Duodenal mucosa (tissue), 2 donors: ENCODE data around the gene KAT2A.
"Not testable (repeated sequence)": the region's sequence is repeated elsewhere in the genome, so short reads cannot be mapped to it uniquely, and the experiment has no call there.

Experiments
- H3K27ac ChIP-seq: one replicate; pipeline ENCODE4 v1.7.0; 2013; ENCODE audit warnings: low read depth, low read length
- H3K27me3 ChIP-seq, 2 donors: one replicate each; pipeline ENCODE4 v1.7.0; 2013; ENCODE audit warnings: low read length in 2 of 2, control low read depth in 1 of 2; ENCODE audit not compliant: insufficient read depth in 2 of 2, control insufficient read depth in 1 of 2
- H3K36me3 ChIP-seq, 2 donors: one replicate each; pipeline ENCODE4 v1.7.0; 2013; ENCODE audit warnings: low read length in 2 of 2, control low read depth in 1 of 2; ENCODE audit not compliant: insufficient read depth in 2 of 2, control insufficient read depth in 1 of 2
- H3K4me1 ChIP-seq, 2 donors: one replicate each; pipeline ENCODE4 v1.7.0; 2013; ENCODE audit warnings: low read length in 2 of 2, control low read depth in 1 of 2; ENCODE audit not compliant: insufficient read depth in 2 of 2, control insufficient read depth in 1 of 2
- H3K4me3 ChIP-seq, 2 donors: one replicate each; pipeline ENCODE4 v1.7.0; 2013; ENCODE audit warnings: low read length in 2 of 2, low read depth in 1 of 2
- H3K9ac ChIP-seq, 2 donors: one replicate each; pipeline ENCODE4 v1.7.0; 2013; ENCODE audit warnings: low read length in 2 of 2, low read depth in 1 of 2
- H3K9me3 ChIP-seq, 2 donors: one replicate each; pipeline ENCODE4 v1.7.0; 2013; ENCODE audit warnings: low read length in 2 of 2, control low read depth in 1 of 2; ENCODE audit not compliant: control insufficient read depth in 1 of 2

The KAT2A gene

DNA sequence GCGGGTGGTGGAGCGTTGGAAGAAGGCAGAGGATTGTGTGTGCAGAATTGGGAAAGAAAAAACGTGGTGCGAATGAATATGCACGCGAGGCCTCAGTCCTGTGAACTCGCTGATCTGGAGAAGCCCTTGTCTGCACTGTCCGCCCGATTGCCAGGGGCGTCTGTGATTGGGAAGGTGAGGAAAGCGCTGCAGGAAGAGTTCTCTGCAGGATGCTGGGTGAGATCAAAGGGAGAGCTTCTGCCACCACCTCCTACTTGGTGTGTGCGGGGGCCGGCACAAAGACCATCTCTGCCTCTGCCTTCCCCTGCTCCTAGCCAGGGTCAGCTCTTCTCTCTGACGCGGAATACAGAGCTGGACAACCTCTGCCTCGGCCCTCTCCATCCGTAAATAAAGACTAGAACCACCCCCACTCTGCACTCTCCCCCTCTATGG is 34.5 kb upstream of the KAT2A start:
- H3K9ac ChIP-seq, result no peak overlapping the region
- no peaks in the 10 kb centered on the region for H3K9me3 ChIP-seq
- H3K27ac ChIP-seq, result no peak overlapping the region
- H3K4me1 ChIP-seq, result peaks cover 12 to 14% of the 10 kb centered on the region in 2 donors
- H3K27me3 ChIP-seq, result no peaks in the 10 kb centered on the region
- H3K36me3 ChIP-seq, result peaks cover 0 to 11% of the 10 kb centered on the region in 2 donors
- peak overlapping the region; percentile 52 to 57 for H3K4me3 ChIP-seq

- peak overlapping the region; percentile 83 to 100 for H3K4me3 ChIP-seq
- H3K4me1 ChIP-seq, result peaks cover 12 to 14% of the 10 kb centered on the region in 2 donors
- H3K36me3 ChIP-seq, result peaks cover 0 to 18% of the 10 kb centered on the region in 2 donors
- peak overlapping the region; percentile 95 to 98 for H3K9ac ChIP-seq
- no peaks in the 10 kb centered on the region for H3K27me3 ChIP-seq
- H3K9me3 ChIP-seq, result no peaks in the 10 kb centered on the region
- peak overlapping the region; percentile 55 for H3K27ac ChIP-seq
Measured at GRCh38 chr17:42153919-42154742, 33.0 kb upstream of the KAT2A start.

DNA sequence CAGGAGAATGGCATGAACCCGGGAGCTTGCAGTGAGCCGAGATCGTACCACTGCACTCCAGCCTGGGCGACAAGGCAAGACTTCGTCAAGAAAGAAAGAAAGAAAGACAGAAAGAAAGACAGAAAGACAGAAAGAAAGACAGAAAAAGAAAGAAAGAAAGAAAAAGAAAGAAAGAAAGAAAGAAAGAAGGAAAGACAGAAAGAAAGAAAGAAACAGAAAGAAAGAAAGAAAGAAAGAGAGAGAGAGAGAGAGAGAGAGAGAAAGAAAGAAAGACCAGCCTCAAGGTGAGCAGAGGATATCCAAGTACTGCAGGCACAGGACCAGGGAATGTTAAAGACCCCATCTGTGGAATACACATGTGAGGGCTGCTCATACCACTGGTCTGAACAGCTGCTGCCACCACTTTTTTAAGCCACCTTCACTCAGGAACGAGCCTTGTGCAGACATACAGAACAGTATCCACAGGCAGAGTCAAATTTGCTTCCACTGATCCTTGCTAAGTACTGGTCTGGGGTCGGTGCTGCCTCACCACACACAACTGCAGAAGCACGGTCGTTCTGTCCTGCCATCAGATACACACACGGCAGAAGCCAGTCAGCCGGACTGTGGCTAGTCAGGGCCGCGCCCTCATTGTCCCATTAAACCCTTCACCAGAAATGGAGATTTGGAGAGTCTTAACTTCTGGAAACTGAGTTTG is 25.9 kb upstream of the KAT2A start:
- no peak overlapping the region for H3K27ac ChIP-seq
- H3K4me3 ChIP-seq, result no peak overlapping the region
- no peaks in the 10 kb centered on the region for H3K4me1 ChIP-seq
- no peaks in the 10 kb centered on the region for H3K27me3 ChIP-seq
- H3K9me3 ChIP-seq, result no peaks in the 10 kb centered on the region
- H3K9ac ChIP-seq, result no peak overlapping the region
- peaks cover 4 to 57% of the 10 kb centered on the region in 2 donors for H3K36me3 ChIP-seq

GRCh38 chr17:42143138-42143537 is 22.0 kb upstream of the KAT2A start:
- Histone ChIP-seq H3K36me3 (peaks cover 0 to 44% of the 10 kb centered on the region in 2 donors), H3K4me1 (peaks cover 9 to 13% of the 10 kb centered on the region in 2 donors)
- not testable (repeated sequence) for H3K27me3 ChIP-seq, H3K9ac ChIP-seq, H3K9me3 ChIP-seq, H3K4me3 ChIP-seq, H3K27ac ChIP-seq

GRCh38 chr17:42142371-42142896 is 21.3 kb upstream of the KAT2A start:
- Histone ChIP-seq H3K27me3 (no peaks in the 10 kb centered on the region), H3K36me3 (peaks cover 0 to 39% of the 10 kb centered on the region in 2 donors), H3K4me3 (no peak overlapping the region), H3K9me3 (no peaks in the 10 kb centered on the region), H3K9ac (no peak overlapping the region), H3K4me1 (peaks cover 13 to 15% of the 10 kb centered on the region in 2 donors), H3K27ac (no peak overlapping the region)

- Histone ChIP-seq H3K27ac (no peak overlapping the region), H3K9me3 (no peaks in the 10 kb centered on the region), H3K9ac (no peak overlapping the region), H3K4me3 (no peak overlapping the region), H3K27me3 (no peaks in the 10 kb centered on the region), H3K36me3 (peaks cover 0 to 36% of the 10 kb centered on the region in 2 donors), H3K4me1 (peaks cover 19 to 20% of the 10 kb centered on the region in 2 donors)
Measured at GRCh38 chr17:42141382-42141781, 20.2 kb upstream of the KAT2A start.

- peaks cover 0 to 32% of the 10 kb centered on the region in 2 donors for H3K36me3 ChIP-seq
- peaks cover 26% of the 10 kb centered on the region in 2 donors for H3K4me1 ChIP-seq
- not testable (repeated sequence) for H3K9ac ChIP-seq, H3K27me3 ChIP-seq, H3K9me3 ChIP-seq, H3K27ac ChIP-seq, H3K4me3 ChIP-seq
Measured at GRCh38 chr17:42140690-42141089, 19.5 kb upstream of the KAT2A start.

DNA sequence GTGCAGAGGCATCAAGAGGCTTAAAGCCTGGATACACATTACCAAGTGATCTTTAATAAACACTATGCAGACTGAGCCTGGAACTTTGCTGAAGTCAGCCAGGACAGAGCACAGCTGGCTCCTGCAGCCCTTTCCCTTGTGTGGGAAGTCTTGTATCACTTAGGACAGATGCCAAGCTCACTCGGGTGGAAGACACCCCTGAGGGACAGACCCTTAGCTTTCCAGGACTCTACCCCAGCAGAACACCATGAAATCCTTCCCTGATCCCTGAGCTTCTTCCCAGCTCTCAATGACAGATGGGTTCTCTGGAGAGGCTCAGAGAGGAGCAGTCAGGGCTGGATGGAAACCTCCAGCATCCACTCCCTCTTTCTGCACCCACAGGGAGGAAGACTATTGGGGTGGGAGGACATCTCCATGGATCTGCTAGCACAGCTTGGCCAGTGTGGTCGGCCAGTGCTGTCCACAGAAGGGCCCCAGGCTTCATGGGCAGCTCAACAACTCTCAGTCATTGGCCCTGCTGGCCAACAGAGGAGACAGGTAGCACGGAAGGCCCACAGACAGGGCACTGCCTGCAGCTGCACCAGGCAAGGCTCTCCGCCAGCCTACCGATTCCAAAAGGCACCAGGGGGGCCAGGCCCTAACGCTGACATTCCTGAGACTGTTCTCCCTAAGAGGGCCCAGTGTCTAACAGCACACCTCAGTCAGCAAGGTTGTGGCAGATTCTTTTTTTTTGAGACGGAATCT is 17.8 kb upstream of the KAT2A start:
- H3K9ac ChIP-seq, result peak overlapping the region in 1 of 2 donors; percentile 2

DNA sequence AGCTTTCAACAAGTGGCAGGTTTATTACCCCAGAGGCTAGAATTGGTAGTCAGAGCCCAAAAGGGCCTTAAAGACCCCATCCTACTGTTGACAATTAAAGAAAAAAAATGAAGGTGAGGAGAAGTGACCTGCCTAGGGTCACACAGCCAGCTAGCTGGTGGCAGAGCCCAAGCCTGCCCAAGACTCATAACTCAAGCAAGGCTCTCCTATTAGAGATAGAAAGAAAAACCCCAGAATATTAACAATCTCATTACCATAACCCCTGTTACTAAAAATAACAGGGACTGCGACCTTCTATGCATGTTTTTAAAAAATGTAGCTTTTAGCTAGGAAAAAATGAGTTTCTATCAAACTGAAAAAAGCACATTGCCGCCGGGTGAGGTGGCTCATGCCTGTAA is 15.5 kb upstream of the KAT2A start:
- Histone ChIP-seq H3K4me3 (peak overlapping the region; percentile 61 to 76), H3K9ac (peak overlapping the region; percentile 51 to 53), H3K4me1 (peaks cover 64 to 65% of the 10 kb centered on the region in 2 donors)

More for the DNA sequence above, 17.8 kb upstream of the KAT2A start:
- Histone ChIP-seq H3K4me1 (peaks cover 42 to 43% of the 10 kb centered on the region in 2 donors), H3K27me3 (no peaks in the 10 kb centered on the region), H3K9me3 (no peaks in the 10 kb centered on the region), H3K36me3 (peaks cover 0 to 25% of the 10 kb centered on the region in 2 donors), H3K27ac (no peak overlapping the region), H3K4me3 (no peak overlapping the region)

More for the DNA sequence above, 15.5 kb upstream of the KAT2A start:
- peaks cover 0 to 14% of the 10 kb centered on the region in 2 donors for H3K36me3 ChIP-seq
- H3K9me3 ChIP-seq, result no peaks in the 10 kb centered on the region
- H3K27me3 ChIP-seq, result no peaks in the 10 kb centered on the region
- peak overlapping the region; percentile 71 for H3K27ac ChIP-seq
